IPS DF 6.9 (cell line): ENCODE measurements around the gene SLC25A15.

Source experiments
- DNase-seq: peaks from one replicate; pipeline ENCODE4 v3.0.0-alpha.2; 2013; ENCODE audit warnings: low read depth, low spot score
- H3K27ac ChIP-seq: one replicate; pipeline ENCODE4 v1.5.1; 2013; ENCODE audit warnings: low read length, control low read depth
- H3K27me3 ChIP-seq: 2 replicates; pipeline ENCODE4 v1.6.1; 2013; ENCODE audit warnings: mild to moderate bottlenecking, low read length; ENCODE audit not compliant: control insufficient read depth, insufficient read depth
- H3K36me3 ChIP-seq: 2 replicates; pipeline ENCODE4 v1.6.1; 2013; ENCODE audit warnings: low read length; ENCODE audit not compliant: control insufficient read depth, insufficient read depth
- H3K4me1 ChIP-seq: 2 replicates; pipeline ENCODE4 v1.6.1; 2013; ENCODE audit warnings: low read length; ENCODE audit not compliant: control insufficient read depth, insufficient read depth
- H3K4me3 ChIP-seq: 2 replicates; pipeline ENCODE4 v1.5.1; 2013; ENCODE audit warnings: mild to moderate bottlenecking, low read length
- H3K9me3 ChIP-seq: 2 replicates; pipeline ENCODE4 v1.6.1; 2013; ENCODE audit warnings: low read length, inconsistent platforms; ENCODE audit not compliant: control insufficient read depth, insufficient read depth
- whole genome bisulfite sequencing: extraction: QIAGEN DNeasy Blood & Tissue Kit; methylation state at CpG from one replicate; pipeline ENCODE4 v1.1.7; 2013; ENCODE audit warnings: mixed read lengths, missing lambda C conversion rate; ENCODE audit not compliant: insufficient read length, insufficient coverage; 5-methylcytosine and 5-hydroxymethylcytosine counted together

Gene SLC25A15

DNA sequence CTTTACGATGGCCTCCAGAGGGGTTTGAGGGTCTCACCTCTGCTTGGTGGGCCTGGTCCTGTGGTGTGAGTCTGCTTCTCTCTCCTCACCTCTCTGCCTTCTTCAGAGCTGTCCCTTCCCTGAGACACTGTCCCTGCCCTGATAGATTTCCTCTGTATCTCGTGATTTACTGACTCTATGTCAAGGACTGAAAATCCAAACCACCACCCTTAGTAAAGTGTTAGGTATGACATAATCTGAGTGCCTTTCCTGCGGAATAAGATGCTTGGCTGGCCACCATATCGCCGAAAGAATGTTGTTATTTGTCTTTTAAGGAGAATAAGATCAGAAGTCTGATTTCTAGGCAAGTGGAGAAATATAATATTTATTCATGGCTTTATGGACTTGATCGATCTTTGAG is 7.2 kb downstream of the SLC25A15 start:
- peaks cover 3% of the 10 kb centered on the region; the same call in 1 of the 2 replicates for H3K36me3 ChIP-seq
- H3K4me1 ChIP-seq, result no peaks in the 10 kb centered on the region
- no peak overlapping the region for H3K27ac ChIP-seq
- no peak for DNase-seq
- H3K27me3 ChIP-seq, result no peaks in the 10 kb centered on the region
- H3K9me3 ChIP-seq, result no peaks in the 10 kb centered on the region
- no CpG with 5 or more reads among the region's 6 CpGs for WGBS
- no peak overlapping the region for H3K4me3 ChIP-seq

DNA sequence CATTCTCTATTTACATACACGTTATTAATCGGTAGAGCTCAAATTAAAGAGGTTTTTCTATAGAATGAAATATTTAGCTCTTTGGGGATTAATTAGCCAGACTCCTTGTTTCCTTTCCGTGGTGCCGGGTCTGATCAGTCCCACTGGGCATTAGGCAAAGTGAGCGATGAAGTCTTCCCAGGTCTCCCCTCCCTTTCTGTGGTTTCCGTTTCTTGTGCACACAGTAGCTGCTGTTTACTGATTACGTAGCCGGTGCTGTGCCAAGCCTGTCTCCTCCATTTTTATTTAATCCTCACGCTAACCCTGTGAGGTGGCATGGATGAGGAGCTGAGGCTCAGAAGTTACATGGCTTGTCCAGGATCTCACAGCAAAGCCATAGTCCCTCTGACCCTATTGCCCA is 9.0 kb downstream of the SLC25A15 start:
- no peaks in the 10 kb centered on the region for H3K27me3 ChIP-seq
- H3K9me3 ChIP-seq, result no peaks in the 10 kb centered on the region
- no CpG with 5 or more reads among the region's 9 CpGs for WGBS
- no peak overlapping the region for H3K27ac ChIP-seq
- DNase-seq, result no peak
- H3K4me1 ChIP-seq, result no peaks in the 10 kb centered on the region
- H3K4me3 ChIP-seq, result no peak overlapping the region
- peaks cover 3% of the 10 kb centered on the region; the same call in 1 of the 2 replicates for H3K36me3 ChIP-seq

DNA sequence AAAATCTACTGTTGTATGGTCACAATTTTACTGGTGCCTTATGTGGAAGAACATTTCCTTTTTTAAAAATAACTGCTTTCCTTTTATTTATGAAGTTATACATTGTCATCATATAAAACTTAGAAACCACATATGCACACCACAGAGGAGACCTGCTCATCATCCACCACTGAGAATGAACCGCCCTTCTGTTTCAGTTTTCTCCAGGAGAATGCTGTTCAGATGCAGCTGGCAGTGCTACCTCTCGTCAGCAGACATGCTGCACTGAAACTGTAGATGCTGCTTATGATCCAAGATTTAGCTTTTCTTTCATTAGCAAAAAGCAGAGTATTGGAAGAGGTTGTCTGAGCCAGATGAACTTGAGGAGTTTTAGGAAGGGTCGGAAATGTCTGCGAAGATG is 10.1 kb downstream of the SLC25A15 start:
- no peak overlapping the region for H3K27ac ChIP-seq
- H3K4me3 ChIP-seq, result no peak overlapping the region
- DNase-seq, result no peak
- no CpG with 5 or more reads among the region's 4 CpGs for WGBS
- no peaks in the 10 kb centered on the region for H3K9me3 ChIP-seq
- no peaks in the 10 kb centered on the region for H3K4me1 ChIP-seq
- peaks cover 3% of the 10 kb centered on the region; the same call in 1 of the 2 replicates for H3K36me3 ChIP-seq
- no peaks in the 10 kb centered on the region for H3K27me3 ChIP-seq

DNA sequence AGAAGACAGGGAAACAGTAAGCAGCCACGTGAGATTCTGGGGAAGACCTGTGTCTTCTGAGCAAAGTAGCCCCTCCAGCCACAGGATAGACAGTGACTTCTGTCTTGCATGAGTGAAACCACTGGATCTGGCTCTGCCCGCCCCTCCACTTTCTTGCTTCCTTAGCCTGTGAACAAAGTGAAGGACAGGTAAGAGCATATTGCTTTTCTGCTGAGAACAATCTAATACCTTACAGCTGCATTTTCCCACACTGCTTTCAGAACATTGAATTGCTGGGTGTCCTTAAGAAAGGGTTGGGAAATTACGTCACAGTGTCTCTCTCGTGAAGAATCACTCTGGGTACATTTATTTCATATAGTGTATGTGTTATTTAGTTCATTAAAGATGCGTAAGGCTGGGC is 11.1 kb downstream of the SLC25A15 start:
- WGBS, result no CpG with 5 or more reads among the region's 5 CpGs
- no peak for DNase-seq
- Histone ChIP-seq H3K4me3 (no peak overlapping the region), H3K27me3 (no peaks in the 10 kb centered on the region), H3K27ac (no peak overlapping the region), H3K36me3 (peaks cover 6% of the 10 kb centered on the region; the same call in 1 of the 2 replicates), H3K9me3 (no peaks in the 10 kb centered on the region), H3K4me1 (no peaks in the 10 kb centered on the region)

DNA sequence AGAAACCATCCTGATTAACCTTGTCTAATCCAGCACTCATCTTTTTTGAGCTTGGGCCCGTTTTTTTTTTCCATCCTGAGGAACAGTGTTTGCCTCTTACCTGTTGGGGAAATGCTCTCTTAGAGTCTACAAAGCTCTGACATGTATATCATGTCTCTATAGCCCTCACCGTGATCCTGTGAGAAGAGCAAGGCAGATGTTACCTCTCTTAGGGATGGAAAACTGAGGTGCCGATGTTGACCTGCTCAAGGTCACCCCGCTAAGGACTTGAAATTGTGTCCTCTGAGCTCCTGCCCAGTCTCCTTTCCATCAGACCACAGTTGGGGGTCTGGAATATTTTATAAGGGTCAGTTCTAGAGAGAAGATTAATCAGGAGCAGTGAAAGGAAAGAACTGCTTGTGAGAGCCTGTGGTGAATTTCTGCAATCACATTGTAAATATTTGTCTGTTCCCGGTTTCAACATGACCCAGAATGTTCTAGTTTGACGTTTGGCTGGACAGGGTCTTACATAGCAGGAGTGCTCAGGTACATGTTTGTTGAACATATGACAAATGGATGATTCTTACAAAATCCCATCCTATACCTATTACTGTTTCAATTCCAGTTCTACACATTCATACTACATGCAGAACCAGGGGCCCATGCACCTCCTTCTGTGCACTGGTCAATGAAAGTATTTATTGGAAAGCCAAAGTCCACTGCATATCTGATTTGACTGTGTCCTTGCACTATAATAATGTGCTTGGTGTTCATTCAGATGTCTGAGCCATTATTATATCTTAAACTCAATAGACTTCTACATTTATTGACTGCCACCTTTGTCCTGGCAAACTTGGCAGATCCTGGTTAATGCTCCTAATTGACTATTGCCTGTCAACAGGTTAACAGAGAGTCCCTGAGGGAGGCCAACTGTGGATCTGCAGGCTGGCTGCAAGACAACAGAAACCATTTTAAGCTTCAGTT is 12.1 kb downstream of the SLC25A15 start:
- Histone ChIP-seq H3K4me1 (no peaks in the 10 kb centered on the region), H3K9me3 (no peaks in the 10 kb centered on the region), H3K4me3 (no peak overlapping the region), H3K27me3 (no peaks in the 10 kb centered on the region), H3K27ac (no peak overlapping the region), H3K36me3 (peaks cover 6% of the 10 kb centered on the region; the same call in 1 of the 2 replicates)
- no peak for DNase-seq
- WGBS, result no CpG with 5 or more reads among the region's 6 CpGs

DNA sequence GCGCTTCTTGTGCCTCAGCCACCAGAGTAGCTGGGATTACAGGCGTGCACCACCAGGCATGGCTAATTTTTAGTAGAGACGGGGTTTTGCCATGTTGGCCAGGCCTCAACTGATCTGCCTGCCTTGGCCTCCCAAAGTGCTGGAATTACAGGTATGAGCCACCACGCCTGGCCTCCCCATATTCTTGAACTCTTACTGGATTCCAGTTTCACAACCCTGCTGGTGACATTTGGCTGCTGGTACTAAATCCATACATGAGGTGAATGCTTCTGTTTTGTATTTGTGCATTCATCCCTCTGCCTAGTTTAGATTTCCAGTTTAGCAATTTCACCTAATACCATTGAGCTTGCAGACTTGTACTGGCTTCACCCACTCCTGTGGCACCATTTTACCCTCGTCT is 13.9 kb downstream of the SLC25A15 start:
- H3K4me1 ChIP-seq, result no peaks in the 10 kb centered on the region
- H3K36me3 ChIP-seq, result peaks cover 6% of the 10 kb centered on the region; the same call in 1 of the 2 replicates
- no CpG with 5 or more reads among the region's 5 CpGs for WGBS
- no peaks in the 10 kb centered on the region for H3K9me3 ChIP-seq
- H3K27ac ChIP-seq, result no peak overlapping the region
- H3K27me3 ChIP-seq, result no peaks in the 10 kb centered on the region
- no peak for DNase-seq
- H3K4me3 ChIP-seq, result no peak overlapping the region

DNA sequence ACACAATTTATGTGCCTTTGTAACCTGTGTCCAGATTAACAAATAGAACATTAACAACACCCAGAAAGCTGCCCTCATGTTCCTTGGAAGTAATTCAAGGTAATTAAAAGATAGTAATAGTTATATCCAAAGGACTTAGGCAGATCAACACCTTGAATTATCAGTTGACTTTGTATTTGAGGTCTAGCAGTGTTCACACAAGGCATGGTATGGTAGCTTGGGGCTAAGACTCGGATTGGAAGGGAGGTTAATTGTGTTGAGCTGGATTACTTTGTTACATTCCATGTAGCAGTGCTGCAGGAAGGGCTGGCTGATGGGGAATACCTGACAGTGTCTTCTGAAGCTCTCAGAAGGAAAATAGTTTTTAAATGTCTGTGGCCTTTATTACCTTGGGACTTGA is 16.8 kb downstream of the SLC25A15 start:
- Histone ChIP-seq H3K27me3 (no peaks in the 10 kb centered on the region), H3K4me3 (no peak overlapping the region), H3K4me1 (no peaks in the 10 kb centered on the region), H3K27ac (no peak overlapping the region), H3K36me3 (peaks cover 4% of the 10 kb centered on the region; the same call in 1 of the 2 replicates), H3K9me3 (no peaks in the 10 kb centered on the region)
- no CpG with 5 or more reads among the region's 1 CpG for WGBS
- no peak for DNase-seq

DNA sequence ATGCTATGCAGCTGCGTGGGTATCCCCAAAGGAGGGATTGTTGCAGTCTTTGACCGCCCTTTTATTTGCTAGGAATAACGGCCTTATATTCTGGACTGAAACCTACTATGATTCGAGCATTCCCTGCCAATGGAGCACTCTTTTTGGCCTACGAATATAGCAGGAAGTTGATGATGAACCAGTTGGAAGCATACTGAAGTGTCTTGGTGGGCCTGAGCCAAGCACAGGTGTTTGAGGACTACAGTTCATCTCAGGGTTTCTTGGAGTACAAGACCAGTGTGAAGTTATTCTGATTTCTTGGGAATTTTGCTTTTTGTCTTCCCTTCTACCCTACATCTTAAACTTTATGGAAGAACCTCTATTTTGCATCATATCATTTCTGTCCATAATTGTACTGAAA is 20.1 kb downstream of the SLC25A15 start:
- Histone ChIP-seq H3K4me1 (no peaks in the 10 kb centered on the region), H3K4me3 (no peak overlapping the region), H3K27me3 (no peaks in the 10 kb centered on the region), H3K9me3 (no peaks in the 10 kb centered on the region), H3K36me3 (peaks cover 4% of the 10 kb centered on the region; the same call in 1 of the 2 replicates), H3K27ac (no peak overlapping the region)
- WGBS, result no CpG with 5 or more reads among the region's 5 CpGs
- no peak for DNase-seq

DNA sequence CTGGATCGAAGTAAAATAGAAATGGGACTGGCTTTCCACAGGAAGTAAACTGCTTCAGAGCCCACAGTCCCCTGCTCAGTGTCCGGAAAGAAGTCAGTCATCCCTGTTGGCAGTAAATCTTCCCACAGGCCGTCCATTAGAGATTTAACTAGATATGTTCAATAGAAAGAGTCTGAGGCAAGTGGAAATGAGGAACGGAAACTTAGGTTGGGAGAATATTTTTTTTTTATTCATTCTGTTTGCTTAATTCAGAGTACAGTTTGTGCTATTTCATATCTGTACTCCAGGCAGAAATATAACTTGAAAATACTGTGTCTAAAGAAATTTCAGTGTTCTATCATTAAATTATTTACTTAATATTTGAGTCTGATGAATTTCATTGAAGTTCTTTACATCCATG is 22.7 kb downstream of the SLC25A15 start:
- DNase-seq, result no peak
- no CpG with 5 or more reads among the region's 4 CpGs for WGBS
- no peaks in the 10 kb centered on the region for H3K27me3 ChIP-seq

DNA sequence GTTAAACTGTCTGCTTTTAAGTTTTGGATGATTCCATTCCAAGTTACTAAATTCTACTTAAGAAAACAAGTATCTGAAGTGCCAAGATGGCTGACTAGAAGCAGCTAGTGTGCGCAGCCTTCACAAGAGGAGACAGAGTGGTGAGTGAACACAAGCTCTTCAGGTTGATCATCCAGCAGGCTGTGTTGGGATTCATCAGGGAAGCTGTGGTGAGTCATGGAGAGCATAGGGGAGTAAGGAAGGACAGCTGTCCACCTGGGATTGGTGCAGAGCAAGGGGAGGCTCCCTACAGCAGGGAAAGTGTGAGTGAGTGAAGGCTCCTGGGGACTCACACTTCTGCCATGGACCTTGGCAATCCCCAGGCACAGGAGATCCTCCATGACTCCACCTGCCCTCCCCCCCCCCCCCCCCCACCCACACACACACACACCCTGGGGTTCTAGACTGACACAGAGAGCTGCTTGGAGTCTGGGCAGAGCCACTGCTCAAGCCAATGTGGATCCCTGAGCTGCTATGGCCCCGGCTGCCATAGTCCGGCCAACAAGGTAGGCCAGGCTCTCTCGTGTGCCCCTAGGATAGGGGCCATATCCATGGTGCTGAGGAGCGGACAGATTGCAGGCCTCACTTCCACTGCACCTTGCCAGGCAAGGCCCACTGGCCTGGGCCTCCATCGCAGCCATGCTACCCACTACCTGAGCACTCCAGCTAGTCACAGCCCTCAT is 23.5 kb downstream of the SLC25A15 start:
- no peaks in the 10 kb centered on the region for H3K4me1 ChIP-seq
- no peak overlapping the region for H3K4me3 ChIP-seq
- H3K9me3 ChIP-seq, result no peaks in the 10 kb centered on the region
- no peaks in the 10 kb centered on the region for H3K27me3 ChIP-seq
- H3K27ac ChIP-seq, result no peak overlapping the region
- WGBS, result no CpG with 5 or more reads among the region's 6 CpGs
- DNase-seq, result no peak
- no peaks in the 10 kb centered on the region for H3K36me3 ChIP-seq

More for the DNA sequence above, 22.7 kb downstream of the SLC25A15 start:
- Histone ChIP-seq H3K9me3 (no peaks in the 10 kb centered on the region), H3K4me1 (no peaks in the 10 kb centered on the region), H3K36me3 (no peaks in the 10 kb centered on the region), H3K27ac (no peak overlapping the region), H3K4me3 (no peak overlapping the region)
